ENCODE results near the gene B4GALT3.

DNA sequence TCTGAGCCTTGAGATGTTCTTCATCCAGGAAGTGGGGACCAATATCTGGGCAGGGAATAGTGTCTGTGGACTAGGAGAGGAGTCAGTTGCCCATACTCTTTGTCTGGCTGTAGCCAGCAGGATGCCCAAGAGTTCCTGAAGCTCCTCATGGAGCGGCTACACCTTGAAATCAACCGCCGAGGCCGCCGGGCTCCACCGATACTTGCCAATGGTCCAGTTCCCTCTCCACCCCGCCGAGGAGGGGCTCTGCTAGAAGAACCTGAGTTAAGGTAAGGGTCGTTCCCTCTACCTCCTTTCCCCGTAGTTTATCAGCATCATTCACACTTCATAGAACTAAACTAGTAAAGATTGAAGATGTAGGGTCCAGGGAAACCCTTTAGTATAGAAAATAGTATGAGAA, 14.5 kb downstream of the B4GALT3 start:
- TF ChIP-seq GATA2 (IDR thresholded peaks at IDR 0.05; ENCODE audit: low read depth, low read length): no peak
- no peak for TF ChIP-seq GATA3 (IDR thresholded peaks at IDR 0.05; ENCODE audit: low read depth, low read length)

Measured in SH-SY5Y (cell line).